OCI-LY1 (cell line): Measurements from ENCODE around the gene EML6.

Source experiments
- CTCF ChIP-seq: fragments of 200-600 bp; sonication (generic), shearing (Covaris generic); IDR thresholded peaks from 2 replicates; pipeline ENCODE4 v1.5.1; 2017; ENCODE audit warnings: mild to moderate bottlenecking, antibody characterized with exemption, low read length, moderate library complexity, mixed read lengths
- EZH2 ChIP-seq: fragments of 200-600 bp; sonication (generic), shearing (Covaris generic); IDR thresholded peaks from 2 replicates; pipeline ENCODE4 v1.8.0; 2017; ENCODE audit warnings: borderline replicate concordance, mixed run types, mild to moderate bottlenecking, antibody characterized with exemption, low read length, moderate library complexity, mixed read lengths

- TF ChIP-seq CTCF (no peak), EZH2 (no peak)
These were observed 185.1 kb downstream of the EML6 start for GRCh38 chr2:54908591-54908990.
